OCI-LY3 (cell line): ENCODE data around the gene NCOA1.

Source experiments
- H2AFZ ChIP-seq: fragments of 200-600, 300-600 bp; shearing (Covaris generic); 2 replicates; pipeline ENCODE4 v1.6.0; 2014; ENCODE audit warnings: antibody characterized with exemption, low read depth, low read length
- H3K27ac ChIP-seq: fragments of 200-600, 300-600 bp; sonication (generic); 2 replicates; pipeline ENCODE4 v1.5.1; 2014; ENCODE audit warnings: mild to moderate bottlenecking, low read length, moderate library complexity, mixed read lengths
- H3K27me3 ChIP-seq: fragments of 200-600, 300-600 bp; sonication (generic); 2 replicates; pipeline ENCODE4 v1.6.1; 2014; ENCODE audit warnings: low read depth, low read length, mixed read lengths
- H3K36me3 ChIP-seq: fragments of 200-600, 300-600 bp; sonication (generic); replicated peaks from 2 replicates; pipeline ENCODE3; 2014; ENCODE audit warnings: low read depth, low read length, mixed read lengths
- H3K4me1 ChIP-seq: fragments of 300-600, 200-600 bp; sonication (generic); 2 replicates; pipeline ENCODE4 v1.6.1; 2014; ENCODE audit warnings: low read length, mixed read lengths
- H3K4me2 ChIP-seq: fragments of 200-600, 300-600 bp; sonication (generic); 2 replicates; pipeline ENCODE4 v1.6.1; 2014; ENCODE audit warnings: low read length, mixed read lengths
- H3K4me3 ChIP-seq: fragments of 300-600, 200-600 bp; sonication (generic); 2 replicates; pipeline ENCODE4 v1.5.1; 2014; ENCODE audit warnings: antibody characterized with exemption, mild to moderate bottlenecking, low read length, moderate library complexity
- H3K79me2 ChIP-seq: fragments of 300-600, 200-600 bp; shearing (Covaris generic); 2 replicates; pipeline ENCODE4 v1.6.1; 2014; ENCODE audit warnings: mild to moderate bottlenecking, low read length, mixed read lengths
- H3K9ac ChIP-seq: fragments of 300-600, 200-600 bp; shearing (Covaris generic); 2 replicates; pipeline ENCODE4 v1.6.0; 2014; ENCODE audit warnings: mild to moderate bottlenecking, low read length, moderate library complexity
- H3K9me3 ChIP-seq: fragments of 200-600, 300-600 bp; shearing (Covaris generic); 2 replicates; pipeline ENCODE4 v1.6.1; 2014; ENCODE audit warnings: low read length, mixed read lengths; ENCODE audit not compliant: insufficient read depth
- H4K20me1 ChIP-seq: fragments of 200-600, 300-600 bp; sonication (generic); 2 replicates; pipeline ENCODE4 v1.6.1; 2016; ENCODE audit warnings: low read length, mixed read lengths; ENCODE audit not compliant: insufficient read depth
- CTCF ChIP-seq: fragments of 200-600, 300-600 bp; sonication (generic); IDR thresholded peaks from 2 replicates; pipeline ENCODE4 v1.5.1; 2014; ENCODE audit warnings: antibody characterized with exemption, low read length, low read depth
- EZH2phosphoT487 ChIP-seq: fragments of 200-600 bp; shearing (Covaris generic); IDR thresholded peaks from 2 replicates; pipeline ENCODE4 v1.6.1; 2018; ENCODE audit warnings: antibody characterized with exemption, mixed run types, low read depth

The NCOA1 gene

GRCh38 chr2:24754985-24755705 lies 264.1 kb downstream of the NCOA1 start:
- Histone ChIP-seq H3K9ac (no peak overlapping the region), H3K27me3 (no peaks in the 10 kb centered on the region), H4K20me1 (no peaks in the 10 kb centered on the region), H3K36me3 (peaks cover 3% of the 10 kb centered on the region), H3K4me2 (no peak overlapping the region), H3K27ac (no peak overlapping the region), H3K79me2 (no peaks in the 10 kb centered on the region), H3K4me3 (no peak overlapping the region), H2AFZ (no peak overlapping the region), H3K4me1 (no peaks in the 10 kb centered on the region), H3K9me3 (no peaks in the 10 kb centered on the region)
- TF ChIP-seq CTCF: no peak
- no peak for TF ChIP-seq EZH2phosphoT487

DNA sequence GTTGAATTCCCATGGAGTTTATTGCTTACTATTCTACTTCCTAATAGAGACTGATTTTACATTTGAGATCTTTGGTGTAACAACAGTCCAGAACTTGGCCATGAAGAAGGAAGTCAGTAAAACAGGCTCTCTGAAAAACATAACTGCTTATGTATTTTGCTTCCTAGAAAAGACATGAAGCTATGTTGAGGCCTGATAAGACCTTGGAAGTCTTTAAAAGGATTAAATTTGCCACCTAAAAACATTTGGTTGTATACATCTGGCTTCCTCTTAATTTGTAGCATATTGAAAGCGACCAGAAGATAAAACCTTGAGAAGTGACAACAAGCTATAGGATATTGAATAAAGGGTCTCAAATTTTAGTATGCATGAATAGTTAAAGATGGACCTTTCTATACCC lies 265.7 kb downstream of the NCOA1 start:
- no peak overlapping the region for H3K4me3 ChIP-seq
- H4K20me1 ChIP-seq: no peaks in the 10 kb centered on the region
- peaks cover 3% of the 10 kb centered on the region for H3K36me3 ChIP-seq

DNA sequence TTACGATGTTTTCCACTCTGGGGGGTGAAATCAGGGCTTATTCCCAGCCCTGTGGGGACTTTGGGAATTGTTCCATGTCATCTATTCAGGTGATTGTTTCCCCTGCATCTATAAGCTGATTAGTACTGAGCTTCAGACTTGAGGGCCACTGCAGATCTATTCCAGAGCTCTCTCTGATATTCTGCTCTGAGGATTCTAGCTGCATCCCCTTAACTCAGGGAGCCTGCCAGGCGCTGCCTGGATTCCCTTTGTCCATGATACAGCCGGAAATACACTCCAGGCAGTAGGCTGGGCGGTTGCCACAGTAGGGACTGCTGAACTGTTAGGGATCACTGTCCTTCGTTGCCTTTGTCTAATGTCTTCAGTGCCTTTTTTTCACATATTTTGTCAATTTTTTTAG lies 270.8 kb downstream of the NCOA1 start:
- H3K27me3 ChIP-seq: no peaks in the 10 kb centered on the region
- TF ChIP-seq CTCF (no peak), EZH2phosphoT487 (no peak)
- H2AFZ ChIP-seq: no peak overlapping the region
- peaks cover 11% of the 10 kb centered on the region for H3K36me3 ChIP-seq
- no peak overlapping the region for H3K9ac ChIP-seq
- H3K4me3 ChIP-seq: no peak overlapping the region
- no peaks in the 10 kb centered on the region for H4K20me1 ChIP-seq
- no peaks in the 10 kb centered on the region for H3K9me3 ChIP-seq
- H3K4me1 ChIP-seq: peaks cover 28% of the 10 kb centered on the region
- H3K4me2 ChIP-seq: no peak overlapping the region
- H3K27ac ChIP-seq: no peak overlapping the region
- no peaks in the 10 kb centered on the region for H3K79me2 ChIP-seq

More for the DNA sequence above, 265.7 kb downstream of the NCOA1 start:
- H3K4me1 ChIP-seq: peaks cover 7% of the 10 kb centered on the region
- no peaks in the 10 kb centered on the region for H3K9me3 ChIP-seq
- no peaks in the 10 kb centered on the region for H3K27me3 ChIP-seq
- H2AFZ ChIP-seq: no peak overlapping the region
- H3K79me2 ChIP-seq: no peaks in the 10 kb centered on the region
- TF ChIP-seq EZH2phosphoT487: no peak
- TF ChIP-seq CTCF: no peak
- H3K4me2 ChIP-seq: no peak overlapping the region
- no peak overlapping the region for H3K9ac ChIP-seq
- no peak overlapping the region for H3K27ac ChIP-seq

DNA sequence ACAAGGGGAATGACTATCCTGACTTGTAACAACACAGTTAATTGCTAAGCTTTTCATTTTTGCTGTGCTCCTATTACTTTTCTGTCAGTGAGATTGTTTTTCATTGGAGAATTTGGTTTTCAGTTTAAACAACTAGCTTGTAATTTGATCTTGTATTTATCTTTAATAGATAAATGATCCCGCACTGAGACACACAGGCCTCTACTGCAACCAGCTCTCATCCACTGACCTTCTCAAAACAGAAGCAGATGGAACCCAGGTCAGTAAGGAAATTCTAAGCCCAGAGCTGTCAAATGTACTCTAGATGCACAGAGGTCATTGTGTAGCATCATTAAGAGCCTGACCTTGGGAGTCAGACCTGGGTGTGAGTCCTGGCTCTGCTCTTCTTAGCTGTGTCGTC lies 271.5 kb downstream of the NCOA1 start:
- Histone ChIP-seq H3K4me1 (peaks cover 30% of the 10 kb centered on the region), H2AFZ (no peak overlapping the region), H3K27me3 (no peaks in the 10 kb centered on the region), H3K36me3 (peaks cover 11% of the 10 kb centered on the region), H3K9me3 (no peaks in the 10 kb centered on the region), H3K27ac (no peak overlapping the region), H3K4me3 (no peak overlapping the region), H3K4me2 (no peak overlapping the region), H3K9ac (no peak overlapping the region), H4K20me1 (no peaks in the 10 kb centered on the region), H3K79me2 (no peaks in the 10 kb centered on the region)
- no peak for TF ChIP-seq CTCF
- no peak for TF ChIP-seq EZH2phosphoT487
